Measurements from ENCODE around the gene TMEM220. TPM values are rescaled to one million over a fixed set of nuclear protein-coding genes. Genes with fewer than 3 reads are reported as not detected.

TMEM220 gene
- total and polyA plus RNA-seq, 9 of the 15 experiments (the other 6 are each of a cell fraction or from before 2014, with no cell fraction given): not detected

- ChIA-PET POLR2A (no interaction called here), CTCF (ENCODE audit: low intra/inter-chr PET ratio) (no interaction called here)
- H3K9ac ChIP-seq (ENCODE audit: insufficient read depth in 1 of 2, low read depth in 2 of 2, low read length in 2 of 2): no peak overlapping the region
- intact Hi-C loops (cut with micrococcal nuclease): no loop called here
- ATAC-seq (no peak), FAIRE-seq (no peak), DNase-seq (ENCODE audit: extremely low read depth in 1 of 4, low spot score in 3 of 4) (no peak)
- no peak overlapping the region for H2AFZ ChIP-seq (ENCODE audit: low read depth, low read length)
- H3K36me3 ChIP-seq (ENCODE audit: control insufficient read depth, insufficient read depth, low read length): peaks cover 93% of the 10 kb centered on the region
- H3K4me3 ChIP-seq: no peak overlapping the region
- no peak overlapping the region for H3K27ac ChIP-seq (ENCODE audit: extremely low read depth, low read depth, low read length)
- H4K20me1 ChIP-seq (replicated peaks; ENCODE audit: control insufficient read depth, insufficient read depth, low read length): no peaks in the 10 kb centered on the region
- no peaks in the 10 kb centered on the region for H3K27me3 ChIP-seq (ENCODE audit: control insufficient read depth in 2 of 2, insufficient read depth in 2 of 2, low read length in 2 of 2)
- BruUV-seq (replicated peaks): no TSS peak
- H3K79me2 ChIP-seq (ENCODE audit: control insufficient read depth, insufficient read depth, low read length): peaks cover 41% of the 10 kb centered on the region
- TF ChIP-seq MAFK (IDR thresholded peaks at IDR 0.05; ENCODE audit: low read length) (peak; percentile 57), TAF7 (tag; IDR thresholded peaks at IDR 0.05) (no peak), C11orf30 (IDR thresholded peaks at IDR 0.05; ENCODE audit: low read depth) (peak; percentile 68; the same call in 1 of the 2 replicates), ZNF324 (CRISPR knock-in tag; IDR thresholded peaks at IDR 0.05) (no peak), MAFF (IDR thresholded peaks at IDR 0.05; ENCODE audit: low read length) (peak; percentile 66; the same call in 1 of the 2 replicates), KDM5B (IDR thresholded peaks at IDR 0.05; ENCODE audit: insufficient replicate concordance, low read depth, low read length) (no peak), EP400 (IDR thresholded peaks at IDR 0.05) (no peak), NCOA1 (IDR thresholded peaks at IDR 0.05; ENCODE audit: low read depth) (no peak), ZNF316 (IDR thresholded peaks at IDR 0.05) (peak; percentile 79), MAFG (tag; conservative IDR thresholded peaks at IDR 0.05) (peak; percentile 45; the same call in 1 of the 2 replicates)
- in situ Hi-C loops (cut with MboI): no loop called here
- no peaks in the 10 kb centered on the region for H3K4me1 ChIP-seq (replicated peaks in 1 of 2; ENCODE audit: control insufficient read depth in 2 of 2, insufficient read depth in 2 of 2, low read length in 2 of 2)
- H3K4me2 ChIP-seq (ENCODE audit: insufficient read depth, low read length): no peak overlapping the region
- no peaks in the 10 kb centered on the region for H3K9me1 ChIP-seq (ENCODE audit: control insufficient read depth, insufficient read depth, low read length)
- 87% methylated on average over 2 of the region's 2 CpGs for WGBS (ENCODE audit: insufficient coverage, low coverage, missing lambda C conversion rate)
- H3K9me3 ChIP-seq (replicated peaks; ENCODE audit: control insufficient read depth, insufficient read depth, low read depth, low read length): no peaks in the 10 kb centered on the region; the same call in none of the 2 replicates
These were observed 42.3 kb downstream of the TMEM220 start for GRCh38 chr17:10687499-10687898.

Measured in K562 (cell line).